Testis (tissue), 3 donors: ENCODE results near the gene UTS2B. TPM values are rescaled to one million over a fixed set of nuclear protein-coding genes. Genes with fewer than 3 reads are reported as not detected.
A peak's percentile ranks its signal among the peaks of the same experiment; 100 is the strongest.

ENCODE experiments used
- DNase-seq: peaks from one replicate; pipeline ENCODE4 v3.0.0-alpha.2; 2019
- H3K27ac ChIP-seq, 2 donors: fragments of 200-600 bp; sonication (generic); one replicate each; pipeline ENCODE4 v1.5.1; 2019
- H3K27me3 ChIP-seq: fragments of 200-600 bp; sonication (generic); one replicate; pipeline ENCODE4 v1.5.1; 2019
- H3K36me3 ChIP-seq: fragments of 200-600 bp; sonication (generic); one replicate; pipeline ENCODE4 v1.5.1; 2017; ENCODE audit warnings: low read depth; ENCODE audit errors: missing control alignments
- H3K4me1 ChIP-seq: fragments of 200-600 bp; sonication (generic); one replicate; pipeline ENCODE4 v1.5.1; 2019
- H3K4me3 ChIP-seq, 2 donors: fragments of 200-600 bp; sonication (generic); one replicate each; pipeline ENCODE4 v1.5.1; 2017 to 2019
- H3K9me3 ChIP-seq: fragments of 200-600 bp; sonication (generic); one replicate; pipeline ENCODE4 v1.5.1; 2017
- POLR2A ChIP-seq: fragments of 450-650 bp; IDR thresholded peaks from one replicate; pipeline ENCODE4 v1.6.1; 2017; ENCODE audit warnings: antibody characterized with exemption, mild to moderate bottlenecking, moderate library complexity
- WGBS, 2 donors: methylation state at CpG; one replicate each; pipeline ENCODE4 v1.1.5; 2018; 5-methylcytosine and 5-hydroxymethylcytosine counted together
- intact Hi-C: fragments of 100-400 bp; cut with DNase I; formaldehyde crosslinking; loops from one replicate; pipeline ENCODE4 v1.15.1; 2023; ENCODE audit warnings: low total_unique reads
- polyA plus RNA-seq: library from polyadenylated mRNA; stranded (reverse); fragments of 350-450 nt; fragmentation: Illumina TruSeq; extraction: RNeasy Lipid Tissue Mini Kit (QIAGEN cat#74804); gene quantifications from one replicate; pipeline ENCODE4 v1.2.3, GENCODE V29; 2014; ENCODE audit warnings: low read depth, low replicate concordance; ENCODE audit not compliant: insufficient read depth
- total RNA-seq, 2 donors: library from RNA; depleted of rRNA; stranded (reverse); fragments of >200 nt; gene quantifications; one replicate each; pipeline ENCODE4 v1.2.3, GENCODE V29; 2016
- TF ChIP-seq, protein P1 (sequence below), 3 experiments: fragments of 450-650 bp in 2 of 3; fragments of 200-600 bp in 1 of 3; sonication (generic) in 1 of 3; IDR thresholded peaks; one replicate each; pipeline ENCODE4 v1.5.1; 2016 to 2019; ENCODE audit warnings: antibody characterized with exemption in 3 of 3, mild to moderate bottlenecking in 2 of 3, moderate library complexity in 1 of 3

UTS2B gene
- total and polyA plus RNA-seq, 3 donors from 2014 or later = 5.9 to 13.1 (median 12.3) TPM

DNA sequence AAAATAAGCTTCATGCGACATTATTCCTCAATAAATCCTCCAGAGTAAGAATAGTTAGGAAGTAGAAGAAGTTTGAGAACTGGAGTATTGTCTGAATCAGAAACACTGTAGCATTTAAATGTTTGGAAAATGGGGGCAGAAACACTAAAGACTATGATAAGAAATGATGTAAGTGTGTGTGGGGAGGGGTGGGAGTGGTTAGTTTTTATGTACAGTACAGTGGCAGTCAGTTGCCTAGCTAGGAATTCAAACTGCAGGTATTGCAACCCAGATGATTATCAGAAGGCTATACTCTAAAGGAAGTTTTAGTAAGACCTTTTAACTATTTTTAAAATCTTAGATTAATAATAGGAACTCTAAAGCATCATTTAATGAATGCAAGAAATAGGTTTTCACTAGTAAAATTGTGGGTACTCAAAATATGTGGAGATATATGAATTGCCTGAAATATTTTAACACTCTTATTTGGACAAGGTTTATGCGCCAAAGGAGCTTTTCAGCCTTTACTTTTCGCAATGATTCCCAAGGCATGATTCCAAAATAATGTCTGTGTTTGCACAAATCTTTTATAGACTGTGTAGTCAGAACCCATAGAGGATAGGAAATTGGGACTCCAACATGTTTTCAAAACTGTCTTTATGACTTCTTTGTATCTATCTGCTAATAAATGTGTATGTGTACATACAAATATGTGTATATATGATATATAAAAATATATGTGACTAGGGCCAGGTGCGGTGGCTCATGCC, 9.1 kb downstream of the UTS2B start:
- 84 to 89% methylated on average over 4 of the region's 4 CpGs for WGBS, 2 donors
- intact Hi-C loops = no loop called here
- H3K9me3 ChIP-seq = no peaks in the 10 kb centered on the region
- peaks cover 4% of the 10 kb centered on the region for H3K4me1 ChIP-seq
- H3K4me3 ChIP-seq = no peak overlapping the region
- peak; percentile 62 for DNase-seq
- no peak overlapping the region for H3K27ac ChIP-seq
- H3K27me3 ChIP-seq = no peaks in the 10 kb centered on the region
- no peak for TF ChIP-seq POLR2A
- TF ChIP-seq, protein P1, sequence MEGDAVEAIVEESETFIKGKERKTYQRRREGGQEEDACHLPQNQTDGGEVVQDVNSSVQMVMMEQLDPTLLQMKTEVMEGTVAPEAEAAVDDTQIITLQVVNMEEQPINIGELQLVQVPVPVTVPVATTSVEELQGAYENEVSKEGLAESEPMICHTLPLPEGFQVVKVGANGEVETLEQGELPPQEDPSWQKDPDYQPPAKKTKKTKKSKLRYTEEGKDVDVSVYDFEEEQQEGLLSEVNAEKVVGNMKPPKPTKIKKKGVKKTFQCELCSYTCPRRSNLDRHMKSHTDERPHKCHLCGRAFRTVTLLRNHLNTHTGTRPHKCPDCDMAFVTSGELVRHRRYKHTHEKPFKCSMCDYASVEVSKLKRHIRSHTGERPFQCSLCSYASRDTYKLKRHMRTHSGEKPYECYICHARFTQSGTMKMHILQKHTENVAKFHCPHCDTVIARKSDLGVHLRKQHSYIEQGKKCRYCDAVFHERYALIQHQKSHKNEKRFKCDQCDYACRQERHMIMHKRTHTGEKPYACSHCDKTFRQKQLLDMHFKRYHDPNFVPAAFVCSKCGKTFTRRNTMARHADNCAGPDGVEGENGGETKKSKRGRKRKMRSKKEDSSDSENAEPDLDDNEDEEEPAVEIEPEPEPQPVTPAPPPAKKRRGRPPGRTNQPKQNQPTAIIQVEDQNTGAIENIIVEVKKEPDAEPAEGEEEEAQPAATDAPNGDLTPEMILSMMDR (IDR thresholded peaks at IDR 0.05) = no peak
- H3K36me3 ChIP-seq = no peaks in the 10 kb centered on the region

DNA sequence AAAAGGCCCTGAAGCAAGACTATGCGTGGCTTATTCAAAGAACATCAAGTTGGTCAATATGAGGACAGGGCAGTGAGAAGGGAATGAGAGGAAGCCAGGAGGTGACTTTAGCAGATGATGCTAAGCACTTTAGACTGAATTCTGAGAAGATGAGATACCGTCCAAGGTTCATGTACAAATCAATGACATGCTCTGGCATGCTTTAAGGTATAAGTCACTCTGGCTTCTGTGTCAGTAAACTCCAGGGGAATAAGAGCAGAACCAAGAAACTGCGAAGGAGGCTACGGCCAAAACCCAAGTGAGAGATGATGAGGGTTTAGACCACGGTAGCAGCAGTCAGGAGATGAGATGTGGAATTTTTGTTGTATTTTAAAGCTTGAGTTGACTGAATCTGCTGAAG, 10.0 kb downstream of the UTS2B start:
- Histone ChIP-seq H3K4me1 (peaks cover 4% of the 10 kb centered on the region), H3K36me3 (no peaks in the 10 kb centered on the region), H3K9me3 (no peaks in the 10 kb centered on the region), H3K4me3 (no peak overlapping the region), H3K27me3 (no peaks in the 10 kb centered on the region), H3K27ac (no peak overlapping the region)
- no peak for TF ChIP-seq POLR2A
- TF ChIP-seq, protein P1 (IDR thresholded peaks at IDR 0.05) = no peak
- intact Hi-C loops = no loop called here
- 93 to 94% methylated on average over 5 of the region's 5 CpGs for WGBS, 2 donors
- DNase-seq = no peak

DNA sequence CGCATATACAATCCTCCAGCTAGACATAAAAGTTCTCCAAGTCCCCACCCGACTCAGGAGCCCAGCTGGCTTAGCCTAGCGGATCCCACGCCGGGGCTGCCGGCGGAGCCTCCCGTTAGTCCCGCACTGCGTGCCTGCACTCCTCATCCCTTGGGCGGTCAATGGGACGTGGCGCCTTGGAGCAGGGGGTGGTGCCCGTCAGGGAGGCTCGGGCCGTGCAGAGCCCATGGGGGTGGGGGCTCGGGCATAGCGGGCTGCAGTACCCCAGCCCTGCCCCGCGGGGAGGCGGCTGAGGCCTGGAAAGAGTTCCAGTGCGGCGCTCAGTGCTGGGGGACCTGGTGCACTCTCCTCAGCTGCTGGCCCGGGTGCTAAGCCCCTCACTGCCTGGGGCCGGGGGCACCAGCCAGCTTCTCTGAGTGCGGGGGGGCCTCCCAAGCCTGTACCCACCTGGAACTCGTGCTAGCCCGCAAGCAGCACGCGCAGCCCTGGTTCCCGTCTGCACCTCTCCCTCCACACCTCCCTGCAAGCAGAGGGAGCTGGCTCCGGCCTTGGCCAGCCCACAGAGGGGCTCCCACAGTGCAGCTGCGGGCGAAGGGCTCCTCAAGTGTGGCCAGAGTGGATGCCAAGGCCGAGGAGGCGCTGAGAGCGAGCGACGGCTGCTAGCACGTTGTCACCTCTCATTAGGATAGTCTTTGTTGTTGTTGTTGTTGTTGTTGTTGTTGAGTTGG, 13.3 kb downstream of the UTS2B start:
- Histone ChIP-seq H3K36me3 (no peaks in the 10 kb centered on the region), H3K9me3 (no peaks in the 10 kb centered on the region), H3K4me1 (peaks cover 4% of the 10 kb centered on the region), H3K27ac (no peak overlapping the region), H3K27me3 (no peaks in the 10 kb centered on the region), H3K4me3 (peak overlapping the region; percentile 18 to 40)
- TF ChIP-seq, protein P1 (IDR thresholded peaks at IDR 0.05) = no peak
- TF ChIP-seq POLR2A = no peak
- DNase-seq = no peak
- intact Hi-C loops = no loop called here
- 66 to 85% methylated on average over 7 to 33 of the region's 40 CpGs for WGBS, 2 donors

DNA sequence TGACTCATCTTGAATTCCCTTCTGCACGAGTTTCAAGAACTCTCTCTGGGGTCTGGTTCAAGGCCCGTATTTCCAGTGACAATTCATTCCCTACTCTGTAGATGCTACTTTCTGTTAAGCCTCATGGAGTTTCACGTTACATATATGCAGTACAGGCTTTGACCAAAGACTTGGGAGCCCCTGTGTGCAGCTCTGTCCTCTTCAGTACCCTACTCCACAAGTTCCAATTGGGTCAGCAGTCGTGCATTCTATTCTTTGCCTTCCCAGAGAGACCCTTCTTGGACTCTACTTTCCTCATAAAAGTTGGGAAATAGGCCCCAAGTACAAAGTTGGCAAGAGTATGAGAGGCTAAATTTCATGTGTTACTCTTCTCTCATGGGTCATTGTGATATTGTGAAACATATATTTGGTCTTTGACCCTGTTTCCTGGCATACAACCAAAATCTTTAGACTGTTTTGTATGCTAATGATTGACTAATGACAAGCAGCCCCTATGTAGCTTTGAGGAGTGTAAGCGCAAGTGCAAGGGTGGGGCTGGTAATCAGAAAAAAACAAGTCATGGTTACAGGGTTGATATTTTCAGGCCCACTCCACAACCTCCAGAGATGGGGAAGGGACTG, 16.1 kb downstream of the UTS2B start:
- Histone ChIP-seq H3K36me3 (no peaks in the 10 kb centered on the region), H3K9me3 (no peaks in the 10 kb centered on the region), H3K4me1 (no peaks in the 10 kb centered on the region), H3K4me3 (no peak overlapping the region), H3K27me3 (no peaks in the 10 kb centered on the region), H3K27ac (no peak overlapping the region)
- no peak for DNase-seq
- intact Hi-C loops = no loop called here
- 89 to 91% methylated on average over 5 of the region's 5 CpGs for WGBS, 2 donors
- TF ChIP-seq, protein P1 (IDR thresholded peaks at IDR 0.05) = no peak
- no peak for TF ChIP-seq POLR2A
